K562 (cell line): ENCODE data around the gene PRR14. TPM values are rescaled to one million over a fixed set of nuclear protein-coding genes. Genes with fewer than 3 reads are reported as not detected.
A peak's percentile ranks its signal among the peaks of the same experiment; 100 is the strongest.

ENCODE experiments used
- E2F3 ChIP-seq: fragments of 250-450 bp; sonication (Bioruptor Pico); IDR thresholded peaks from 2 replicates; pipeline ENCODE4 v1.4.0; 2020; ENCODE audit warnings: mild to moderate bottlenecking
- NRF1 ChIP-seq, 2 experiments: fragments of 450-650 bp; IDR thresholded peaks in 1 of 2; conservative IDR thresholded peaks in 1 of 2; 2 replicates each; pipeline ENCODE4 v1.6.1; 2014; ENCODE audit warnings: mild to moderate bottlenecking in 2 of 2
- POLR2AphosphoS2 ChIP-seq: IDR thresholded peaks from 2 replicates; pipeline ENCODE4 v1.6.1; 2012; ENCODE audit warnings: low read length, improper control_type of control experiment
- ZNF707 ChIP-seq: fragments of 250-450 bp; sonication (Bioruptor Pico); conservative IDR thresholded peaks from 2 replicates; pipeline ENCODE4 v1.8.0; 2022; ENCODE audit warnings: inconsistent platforms, mild to moderate bottlenecking, moderate library complexity
- polyA plus RNA-seq, 8 experiments: library from polyadenylated mRNA; depleted of rRNA in 4 of 8; stranded (reverse) in 5 of 8; unstranded in 3 of 8; fragments of >200 nt; fragmentation: Nextera tagmentation in 2 of 8; fragmentation: Illumina TruSeq in 1 of 8; extraction: Ambion mirVana in 2 of 8; extraction: Trizol in 1 of 8; gene quantifications; 2 replicates each; pipeline versions ENCODE4 v1.2.1 to v1.2.3, GENCODE V29; 2011 to 2014; ENCODE audit warnings: inconsistent platforms in 1 of 8, missing spikeins in 1 of 8
- total RNA-seq, 7 experiments: library from RNA; depleted of rRNA in 6 of 7; stranded (reverse); fragments of >200 nt in 6 of 7; fragmentation: Illumina TruSeq in 2 of 7; extraction: Trizol in 2 of 7; gene quantifications; 2 replicates each; pipeline versions ENCODE4 v1.2.1 to v1.2.3, GENCODE V29; 2011 to 2021; ENCODE audit warnings: low replicate concordance in 1 of 7
- TF ChIP-seq, protein P1 (sequence below): sonication (generic); formaldehyde crosslinking; IDR thresholded peaks from 2 replicates; pipeline ENCODE4 v1.8.0; 2022; ENCODE audit warnings: missing genetic modification reagents, mild to moderate bottlenecking, borderline replicate concordance
- TF ChIP-seq, protein P2 (sequence below): fragments of 200-800 bp; sonication (Bioruptor generic); IDR thresholded peaks from 2 replicates; pipeline ENCODE4 v1.6.1; 2016; ENCODE audit warnings: missing genetic modification characterization, missing compliant biosample characterization
- TF ChIP-seq, protein P3 (sequence below): fragments of 450-650 bp; IDR thresholded peaks from 2 replicates; pipeline ENCODE4 v1.6.1; 2017; ENCODE audit warnings: antibody characterized with exemption, mild to moderate bottlenecking

Gene PRR14
- total and polyA plus RNA-seq, 9 of the 15 experiments (the other 6 are each of a cell fraction or from before 2014, with no cell fraction given): 2.2 to 63.1 (median 11.5) TPM

GRCh38 chr16:30698816-30699614, 48.3 kb downstream of the PRR14 start, which contains the start of gene SRCAP (continued):
- TF ChIP-seq, protein P1, sequence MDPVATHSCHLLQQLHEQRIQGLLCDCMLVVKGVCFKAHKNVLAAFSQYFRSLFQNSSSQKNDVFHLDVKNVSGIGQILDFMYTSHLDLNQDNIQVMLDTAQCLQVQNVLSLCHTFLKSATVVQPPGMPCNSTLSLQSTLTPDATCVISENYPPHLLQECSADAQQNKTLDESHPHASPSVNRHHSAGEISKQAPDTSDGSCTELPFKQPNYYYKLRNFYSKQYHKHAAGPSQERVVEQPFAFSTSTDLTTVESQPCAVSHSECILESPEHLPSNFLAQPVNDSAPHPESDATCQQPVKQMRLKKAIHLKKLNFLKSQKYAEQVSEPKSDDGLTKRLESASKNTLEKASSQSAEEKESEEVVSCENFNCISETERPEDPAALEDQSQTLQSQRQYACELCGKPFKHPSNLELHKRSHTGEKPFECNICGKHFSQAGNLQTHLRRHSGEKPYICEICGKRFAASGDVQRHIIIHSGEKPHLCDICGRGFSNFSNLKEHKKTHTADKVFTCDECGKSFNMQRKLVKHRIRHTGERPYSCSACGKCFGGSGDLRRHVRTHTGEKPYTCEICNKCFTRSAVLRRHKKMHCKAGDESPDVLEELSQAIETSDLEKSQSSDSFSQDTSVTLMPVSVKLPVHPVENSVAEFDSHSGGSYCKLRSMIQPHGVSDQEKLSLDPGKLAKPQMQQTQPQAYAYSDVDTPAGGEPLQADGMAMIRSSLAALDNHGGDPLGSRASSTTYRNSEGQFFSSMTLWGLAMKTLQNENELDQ (CRISPR knock-in tag): no peak
- TF ChIP-seq ZNF707 (CRISPR knock-in tag) (no peak), E2F3 (CRISPR knock-in tag) (peak; percentile 86), POLR2AphosphoS2 (peak; percentile 63; the same call in 1 of the 2 replicates), NRF1 (conservative IDR thresholded peaks at IDR 0.05 in 1 of 2, IDR thresholded peaks at IDR 0.05 in 1 of 2) (peak; percentile 88 to 90; a peak in 2 of 4 replicates)
- TF ChIP-seq, protein P2, sequence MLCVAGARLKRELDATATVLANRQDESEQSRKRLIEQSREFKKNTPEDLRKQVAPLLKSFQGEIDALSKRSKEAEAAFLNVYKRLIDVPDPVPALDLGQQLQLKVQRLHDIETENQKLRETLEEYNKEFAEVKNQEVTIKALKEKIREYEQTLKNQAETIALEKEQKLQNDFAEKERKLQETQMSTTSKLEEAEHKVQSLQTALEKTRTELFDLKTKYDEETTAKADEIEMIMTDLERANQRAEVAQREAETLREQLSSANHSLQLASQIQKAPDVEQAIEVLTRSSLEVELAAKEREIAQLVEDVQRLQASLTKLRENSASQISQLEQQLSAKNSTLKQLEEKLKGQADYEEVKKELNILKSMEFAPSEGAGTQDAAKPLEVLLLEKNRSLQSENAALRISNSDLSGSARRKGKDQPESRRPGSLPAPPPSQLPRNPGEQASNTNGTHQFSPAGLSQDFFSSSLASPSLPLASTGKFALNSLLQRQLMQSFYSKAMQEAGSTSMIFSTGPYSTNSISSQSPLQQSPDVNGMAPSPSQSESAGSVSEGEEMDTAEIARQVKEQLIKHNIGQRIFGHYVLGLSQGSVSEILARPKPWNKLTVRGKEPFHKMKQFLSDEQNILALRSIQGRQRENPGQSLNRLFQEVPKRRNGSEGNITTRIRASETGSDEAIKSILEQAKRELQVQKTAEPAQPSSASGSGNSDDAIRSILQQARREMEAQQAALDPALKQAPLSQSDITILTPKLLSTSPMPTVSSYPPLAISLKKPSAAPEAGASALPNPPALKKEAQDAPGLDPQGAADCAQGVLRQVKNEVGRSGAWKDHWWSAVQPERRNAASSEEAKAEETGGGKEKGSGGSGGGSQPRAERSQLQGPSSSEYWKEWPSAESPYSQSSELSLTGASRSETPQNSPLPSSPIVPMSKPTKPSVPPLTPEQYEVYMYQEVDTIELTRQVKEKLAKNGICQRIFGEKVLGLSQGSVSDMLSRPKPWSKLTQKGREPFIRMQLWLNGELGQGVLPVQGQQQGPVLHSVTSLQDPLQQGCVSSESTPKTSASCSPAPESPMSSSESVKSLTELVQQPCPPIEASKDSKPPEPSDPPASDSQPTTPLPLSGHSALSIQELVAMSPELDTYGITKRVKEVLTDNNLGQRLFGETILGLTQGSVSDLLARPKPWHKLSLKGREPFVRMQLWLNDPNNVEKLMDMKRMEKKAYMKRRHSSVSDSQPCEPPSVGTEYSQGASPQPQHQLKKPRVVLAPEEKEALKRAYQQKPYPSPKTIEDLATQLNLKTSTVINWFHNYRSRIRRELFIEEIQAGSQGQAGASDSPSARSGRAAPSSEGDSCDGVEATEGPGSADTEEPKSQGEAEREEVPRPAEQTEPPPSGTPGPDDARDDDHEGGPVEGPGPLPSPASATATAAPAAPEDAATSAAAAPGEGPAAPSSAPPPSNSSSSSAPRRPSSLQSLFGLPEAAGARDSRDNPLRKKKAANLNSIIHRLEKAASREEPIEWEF (CRISPR knock-in tag): no peak
- TF ChIP-seq, protein P3, sequence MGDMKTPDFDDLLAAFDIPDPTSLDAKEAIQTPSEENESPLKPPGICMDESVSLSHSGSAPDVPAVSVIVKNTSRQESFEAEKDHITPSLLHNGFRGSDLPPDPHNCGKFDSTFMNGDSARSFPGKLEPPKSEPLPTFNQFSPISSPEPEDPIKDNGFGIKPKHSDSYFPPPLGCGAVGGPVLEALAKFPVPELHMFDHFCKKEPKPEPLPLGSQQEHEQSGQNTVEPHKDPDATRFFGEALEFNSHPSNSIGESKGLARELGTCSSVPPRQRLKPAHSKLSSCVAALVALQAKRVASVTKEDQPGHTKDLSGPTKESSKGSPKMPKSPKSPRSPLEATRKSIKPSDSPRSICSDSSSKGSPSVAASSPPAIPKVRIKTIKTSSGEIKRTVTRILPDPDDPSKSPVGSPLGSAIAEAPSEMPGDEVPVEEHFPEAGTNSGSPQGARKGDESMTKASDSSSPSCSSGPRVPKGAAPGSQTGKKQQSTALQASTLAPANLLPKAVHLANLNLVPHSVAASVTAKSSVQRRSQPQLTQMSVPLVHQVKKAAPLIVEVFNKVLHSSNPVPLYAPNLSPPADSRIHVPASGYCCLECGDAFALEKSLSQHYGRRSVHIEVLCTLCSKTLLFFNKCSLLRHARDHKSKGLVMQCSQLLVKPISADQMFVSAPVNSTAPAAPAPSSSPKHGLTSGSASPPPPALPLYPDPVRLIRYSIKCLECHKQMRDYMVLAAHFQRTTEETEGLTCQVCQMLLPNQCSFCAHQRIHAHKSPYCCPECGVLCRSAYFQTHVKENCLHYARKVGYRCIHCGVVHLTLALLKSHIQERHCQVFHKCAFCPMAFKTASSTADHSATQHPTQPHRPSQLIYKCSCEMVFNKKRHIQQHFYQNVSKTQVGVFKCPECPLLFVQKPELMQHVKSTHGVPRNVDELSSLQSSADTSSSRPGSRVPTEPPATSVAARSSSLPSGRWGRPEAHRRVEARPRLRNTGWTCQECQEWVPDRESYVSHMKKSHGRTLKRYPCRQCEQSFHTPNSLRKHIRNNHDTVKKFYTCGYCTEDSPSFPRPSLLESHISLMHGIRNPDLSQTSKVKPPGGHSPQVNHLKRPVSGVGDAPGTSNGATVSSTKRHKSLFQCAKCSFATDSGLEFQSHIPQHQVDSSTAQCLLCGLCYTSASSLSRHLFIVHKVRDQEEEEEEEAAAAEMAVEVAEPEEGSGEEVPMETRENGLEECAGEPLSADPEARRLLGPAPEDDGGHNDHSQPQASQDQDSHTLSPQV: peak; percentile 75
